Mesothelial cell of epicardium (in vitro differentiated cells): Measurements from ENCODE around the gene C22orf23. TPM values are rescaled to one million over a fixed set of nuclear protein-coding genes. Genes with fewer than 3 reads are reported as not detected.

ENCODE experiments used
- DNase-seq, 2 experiments: peaks; one replicate each; pipeline ENCODE4 v3.0.0; 2021; ENCODE audit warnings: low spot score in 2 of 2; ENCODE audit not compliant: unreplicated experiment in 2 of 2
- H3K27ac Mint-ChIP-seq: 2 replicates; pipeline ENCODE4 v1.8.0; 2021; ENCODE audit warnings: mixed read lengths
- H3K27me3 Mint-ChIP-seq: 2 replicates; pipeline ENCODE4 v1.8.0; 2021; ENCODE audit warnings: low read depth, mixed read lengths
- H3K36me3 Mint-ChIP-seq: 2 replicates; pipeline ENCODE4 v1.8.0; 2021; ENCODE audit warnings: mixed read lengths
- H3K4me1 Mint-ChIP-seq: 2 replicates; pipeline ENCODE4 v1.8.0; 2021; ENCODE audit warnings: mixed read lengths
- H3K4me3 Mint-ChIP-seq: 2 replicates; pipeline ENCODE4 v1.8.0; 2021; ENCODE audit warnings: mild to moderate bottlenecking, moderate library complexity, mixed read lengths
- H3K9me3 Mint-ChIP-seq: 2 replicates; pipeline ENCODE4 v1.8.0; 2021; ENCODE audit warnings: mixed read lengths
- CTCF ChIP-seq: fragments of 200-600 bp; sonication (generic); IDR thresholded peaks from one replicate; pipeline ENCODE4 v1.5.0; 2021; ENCODE audit warnings: antibody characterized with exemption; ENCODE audit not compliant: unreplicated experiment
- total RNA-seq: library from RNA; stranded (reverse); gene quantifications from 3 replicates; pipeline ENCODE4 v1.2.1, GENCODE V29; 2021

Gene C22orf23
- total RNA-seq, 1 donor from 2014 or later, result 0.40 TPM

GRCh38 chr22:37916311-37916710, 37.1 kb downstream of the C22orf23 start:
- no peak for DNase-seq
- H3K4me3 Mint-ChIP-seq, result no peak overlapping the region
- H3K36me3 Mint-ChIP-seq, result peaks cover 16% of the 10 kb centered on the region
- H3K9me3 Mint-ChIP-seq, result no peaks in the 10 kb centered on the region
- no peak for TF ChIP-seq CTCF
- H3K27ac Mint-ChIP-seq, result no peak overlapping the region
- no peaks in the 10 kb centered on the region for H3K27me3 Mint-ChIP-seq
- peaks cover under 1% of the 10 kb centered on the region for H3K4me1 Mint-ChIP-seq

GRCh38 chr22:37913233-37913721, 40.1 kb downstream of the C22orf23 start:
- TF ChIP-seq CTCF, result no peak

GRCh38 chr22:37912171-37912570, 41.2 kb downstream of the C22orf23 start:
- Mint-ChIP-seq H3K36me3 (peaks cover 7% of the 10 kb centered on the region), H3K4me3 (no peak overlapping the region), H3K4me1 (peaks cover 26% of the 10 kb centered on the region), H3K9me3 (no peaks in the 10 kb centered on the region), H3K27ac (no peak overlapping the region), H3K27me3 (no peaks in the 10 kb centered on the region)
- no peak for TF ChIP-seq CTCF
- DNase-seq, result no peak

More at GRCh38 chr22:37913233-37913721, 40.1 kb downstream of the C22orf23 start:
- no peak for DNase-seq
- Mint-ChIP-seq H3K4me1 (peaks cover 17% of the 10 kb centered on the region), H3K36me3 (peaks cover 13% of the 10 kb centered on the region), H3K27ac (no peak overlapping the region), H3K9me3 (no peaks in the 10 kb centered on the region), H3K4me3 (no peak overlapping the region), H3K27me3 (no peaks in the 10 kb centered on the region)

- H3K36me3 Mint-ChIP-seq, result peaks cover 7% of the 10 kb centered on the region
- no peaks in the 10 kb centered on the region for H3K9me3 Mint-ChIP-seq
- H3K4me3 Mint-ChIP-seq, result no peak overlapping the region
- DNase-seq, result no peak
- H3K27me3 Mint-ChIP-seq, result no peaks in the 10 kb centered on the region
- TF ChIP-seq CTCF, result no peak
- peaks cover 30% of the 10 kb centered on the region for H3K4me1 Mint-ChIP-seq
- H3K27ac Mint-ChIP-seq, result no peak overlapping the region
These were observed 41.7 kb downstream of the C22orf23 start for GRCh38 chr22:37911697-37912096.

- Mint-ChIP-seq H3K36me3 (peaks cover 7% of the 10 kb centered on the region), H3K4me3 (no peak overlapping the region), H3K9me3 (no peaks in the 10 kb centered on the region), H3K27me3 (no peaks in the 10 kb centered on the region), H3K27ac (peak overlapping the region; percentile 58), H3K4me1 (peaks cover 30% of the 10 kb centered on the region)
- no peak for TF ChIP-seq CTCF
- no peak for DNase-seq
These were observed 42.3 kb downstream of the C22orf23 start for GRCh38 chr22:37910890-37911672.
